Omental fat pad (tissue), 4 donors: ENCODE measurements around the gene PLEKHG2. TPM values are rescaled to one million over a fixed set of nuclear protein-coding genes. Genes with fewer than 3 reads are reported as not detected.

Experiments
- ATAC-seq: fragments of 150-250 bp; one replicate; pipeline ENCODE4 v1.9.1; 2016; ENCODE audit warnings: mild to moderate bottlenecking, moderate library complexity; ENCODE audit not compliant: low FRiP score
- DNase-seq: peaks from one replicate; pipeline ENCODE4 v3.0.0-alpha.2; 2019; ENCODE audit warnings: low spot score
- total RNA-seq, 4 donors: library from RNA; depleted of rRNA; stranded (reverse); fragments of >200 nt; gene quantifications; one replicate each; pipeline ENCODE4 v1.1.0, GENCODE V29; 2016
- TF ChIP-seq, protein P1 (sequence below), 3 donors: fragments of 450-650 bp; IDR thresholded peaks; one replicate each; pipeline ENCODE4 v1.5.1; 2016 to 2017; ENCODE audit warnings: antibody characterized with exemption in 3 of 3, mild to moderate bottlenecking in 3 of 3, moderate library complexity in 2 of 3

The PLEKHG2 gene
- total RNA-seq, 4 donors from 2014 or later = 16.5 to 35.3 (median 21.4) TPM

DNA sequence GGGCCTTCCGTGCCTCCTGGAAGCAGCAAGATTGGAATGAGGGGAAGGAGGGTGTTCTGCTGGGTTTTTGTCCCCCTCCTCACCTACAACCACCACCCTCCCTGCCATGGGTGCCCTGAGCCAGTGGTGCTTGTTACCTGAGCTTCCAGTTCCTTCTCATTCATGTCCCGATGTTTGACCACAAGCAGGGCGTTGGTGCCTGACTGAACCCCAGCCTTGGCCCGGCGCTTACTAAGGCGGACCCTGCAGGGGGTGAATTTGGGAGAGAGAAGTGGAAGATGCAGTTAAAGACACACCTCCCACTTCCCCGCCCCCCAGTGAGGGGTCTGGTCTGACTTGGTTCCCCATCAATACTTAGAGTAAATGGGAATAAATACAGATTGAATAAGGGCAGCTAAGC, 25.9 kb upstream of the PLEKHG2 start:
- TF ChIP-seq, protein P1, sequence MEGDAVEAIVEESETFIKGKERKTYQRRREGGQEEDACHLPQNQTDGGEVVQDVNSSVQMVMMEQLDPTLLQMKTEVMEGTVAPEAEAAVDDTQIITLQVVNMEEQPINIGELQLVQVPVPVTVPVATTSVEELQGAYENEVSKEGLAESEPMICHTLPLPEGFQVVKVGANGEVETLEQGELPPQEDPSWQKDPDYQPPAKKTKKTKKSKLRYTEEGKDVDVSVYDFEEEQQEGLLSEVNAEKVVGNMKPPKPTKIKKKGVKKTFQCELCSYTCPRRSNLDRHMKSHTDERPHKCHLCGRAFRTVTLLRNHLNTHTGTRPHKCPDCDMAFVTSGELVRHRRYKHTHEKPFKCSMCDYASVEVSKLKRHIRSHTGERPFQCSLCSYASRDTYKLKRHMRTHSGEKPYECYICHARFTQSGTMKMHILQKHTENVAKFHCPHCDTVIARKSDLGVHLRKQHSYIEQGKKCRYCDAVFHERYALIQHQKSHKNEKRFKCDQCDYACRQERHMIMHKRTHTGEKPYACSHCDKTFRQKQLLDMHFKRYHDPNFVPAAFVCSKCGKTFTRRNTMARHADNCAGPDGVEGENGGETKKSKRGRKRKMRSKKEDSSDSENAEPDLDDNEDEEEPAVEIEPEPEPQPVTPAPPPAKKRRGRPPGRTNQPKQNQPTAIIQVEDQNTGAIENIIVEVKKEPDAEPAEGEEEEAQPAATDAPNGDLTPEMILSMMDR (IDR thresholded peaks at IDR 0.05) = no peak
- ATAC-seq (no peak), DNase-seq (no peak)

DNA sequence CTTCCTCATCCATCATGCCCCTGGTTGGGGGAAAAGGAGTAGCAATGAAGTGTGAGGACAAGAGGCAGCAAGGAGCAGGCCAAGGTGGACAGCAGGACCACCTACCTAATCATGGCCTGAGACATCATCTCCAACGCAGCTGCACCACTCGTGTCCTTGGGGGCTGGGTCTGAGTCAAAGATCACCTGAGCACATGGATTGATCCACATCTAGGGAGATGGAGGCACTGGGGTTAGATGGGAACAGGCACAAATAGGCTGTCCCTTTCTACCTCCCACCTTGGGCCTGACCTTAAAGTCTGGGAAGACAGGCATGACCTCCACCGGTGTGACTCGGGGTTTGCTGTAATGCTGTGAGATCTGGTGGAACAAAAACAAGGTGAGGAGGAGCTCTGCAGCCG, 23.8 kb upstream of the PLEKHG2 start:
- no peak for ATAC-seq
- TF ChIP-seq, protein P1 (IDR thresholded peaks at IDR 0.05) = no peak
- DNase-seq = no peak

DNA sequence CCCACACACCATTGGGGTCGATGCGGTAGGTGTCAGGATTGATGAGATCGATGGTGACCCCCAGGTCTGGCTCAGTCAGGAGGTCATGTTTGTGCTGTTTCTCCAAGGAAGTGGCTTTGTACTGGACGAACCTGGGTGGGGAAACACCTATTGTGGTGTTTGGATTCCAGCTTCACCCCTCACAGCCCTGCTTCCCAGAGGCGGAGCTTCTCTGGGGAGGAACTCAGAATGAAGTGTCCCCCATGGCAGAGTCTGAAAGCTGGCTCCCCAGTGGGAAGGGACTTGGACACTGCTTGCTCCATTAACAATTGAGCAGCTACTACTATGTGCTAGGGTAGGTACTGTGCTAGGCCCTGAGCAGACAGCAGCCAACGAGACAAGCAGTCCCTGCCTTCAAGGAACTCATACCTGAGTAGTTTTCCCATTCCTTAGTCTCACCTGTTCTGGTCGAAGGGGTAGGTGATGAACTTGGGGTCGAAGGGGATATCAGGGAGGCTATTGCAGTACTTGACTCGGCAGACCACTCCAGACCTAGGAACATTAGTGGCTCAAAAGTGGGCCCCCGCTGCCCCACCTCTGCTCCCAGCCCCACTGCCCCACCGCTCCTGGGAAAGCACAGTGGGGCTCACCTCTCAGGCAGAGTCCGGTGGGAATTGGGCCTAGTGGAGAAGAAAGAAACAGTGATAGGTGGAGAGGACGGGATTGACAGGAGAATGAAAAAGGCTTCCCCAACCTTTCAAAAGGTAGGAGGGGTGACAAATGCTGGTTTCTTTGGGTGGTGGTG, 22.6 kb upstream of the PLEKHG2 start:
- ATAC-seq (no peak), DNase-seq (no peak)
- TF ChIP-seq, protein P1 (IDR thresholded peaks at IDR 0.05) = no peak

DNA sequence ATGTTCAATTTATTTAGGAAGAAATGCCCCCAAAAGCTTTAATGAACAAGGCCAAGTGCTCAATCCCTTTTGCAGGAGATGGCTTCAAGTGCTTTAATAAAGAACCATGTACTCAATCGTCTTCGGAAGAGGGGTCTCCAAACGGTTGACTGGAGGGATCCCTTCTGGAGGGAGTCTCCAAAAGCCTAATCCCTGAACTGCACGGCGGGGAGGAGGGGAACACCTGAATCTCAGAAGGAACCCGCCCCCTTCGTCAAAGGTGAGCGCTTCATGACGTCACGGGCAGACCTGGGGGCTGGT, 22.1 kb upstream of the PLEKHG2 start:
- DNase-seq = no peak
- TF ChIP-seq, protein P1 (IDR thresholded peaks at IDR 0.05) = no peak
- ATAC-seq = peak; percentile 1

DNA sequence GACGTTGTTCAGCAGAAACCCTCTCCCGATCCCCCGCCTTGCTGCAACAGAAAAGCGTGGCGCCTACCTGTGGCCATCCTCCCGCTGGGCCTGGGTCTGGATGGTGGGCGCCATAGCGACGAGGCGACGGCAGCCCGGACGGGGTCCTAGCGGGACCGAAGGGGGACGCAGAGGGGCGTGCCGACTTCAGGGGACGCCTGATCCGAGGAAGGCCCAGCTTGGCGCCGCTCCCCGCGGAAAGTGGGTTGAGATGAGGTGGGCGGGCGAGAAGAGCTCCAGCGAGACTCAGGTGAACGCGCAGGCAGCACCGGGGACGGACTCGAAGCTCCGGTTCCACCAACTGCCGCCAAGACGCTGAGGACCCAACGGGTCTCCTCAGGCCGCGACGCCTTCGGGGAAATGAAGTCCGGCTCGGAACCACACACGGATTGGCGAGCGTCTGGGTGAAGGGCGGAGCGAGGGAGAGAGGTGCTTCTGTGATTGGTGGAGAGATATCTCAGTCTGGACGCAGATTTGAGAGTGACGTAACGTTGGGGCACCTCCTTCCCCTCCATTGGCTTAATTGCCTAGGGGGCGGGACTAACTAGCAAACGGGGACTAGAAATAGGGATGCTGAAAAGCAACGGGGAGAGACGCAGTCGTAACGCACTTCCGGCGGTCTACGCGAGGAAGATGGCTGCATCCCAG, 21.6 kb upstream of the PLEKHG2 start, which contains the start of the genes MED29 and PAF1:
MED29 (plus strand) TSS at position 628 of the 687 bp plus-strand sequence; CDS start at position 673, 45 bp downstream.
PAF1 (minus strand) TSS at position 356 of the 687 bp plus-strand sequence; CDS start at position 114, 242 bp downstream.
- peak; percentile 93 for ATAC-seq
- TF ChIP-seq, protein P1 (IDR thresholded peaks at IDR 0.05) = no peak

DNA sequence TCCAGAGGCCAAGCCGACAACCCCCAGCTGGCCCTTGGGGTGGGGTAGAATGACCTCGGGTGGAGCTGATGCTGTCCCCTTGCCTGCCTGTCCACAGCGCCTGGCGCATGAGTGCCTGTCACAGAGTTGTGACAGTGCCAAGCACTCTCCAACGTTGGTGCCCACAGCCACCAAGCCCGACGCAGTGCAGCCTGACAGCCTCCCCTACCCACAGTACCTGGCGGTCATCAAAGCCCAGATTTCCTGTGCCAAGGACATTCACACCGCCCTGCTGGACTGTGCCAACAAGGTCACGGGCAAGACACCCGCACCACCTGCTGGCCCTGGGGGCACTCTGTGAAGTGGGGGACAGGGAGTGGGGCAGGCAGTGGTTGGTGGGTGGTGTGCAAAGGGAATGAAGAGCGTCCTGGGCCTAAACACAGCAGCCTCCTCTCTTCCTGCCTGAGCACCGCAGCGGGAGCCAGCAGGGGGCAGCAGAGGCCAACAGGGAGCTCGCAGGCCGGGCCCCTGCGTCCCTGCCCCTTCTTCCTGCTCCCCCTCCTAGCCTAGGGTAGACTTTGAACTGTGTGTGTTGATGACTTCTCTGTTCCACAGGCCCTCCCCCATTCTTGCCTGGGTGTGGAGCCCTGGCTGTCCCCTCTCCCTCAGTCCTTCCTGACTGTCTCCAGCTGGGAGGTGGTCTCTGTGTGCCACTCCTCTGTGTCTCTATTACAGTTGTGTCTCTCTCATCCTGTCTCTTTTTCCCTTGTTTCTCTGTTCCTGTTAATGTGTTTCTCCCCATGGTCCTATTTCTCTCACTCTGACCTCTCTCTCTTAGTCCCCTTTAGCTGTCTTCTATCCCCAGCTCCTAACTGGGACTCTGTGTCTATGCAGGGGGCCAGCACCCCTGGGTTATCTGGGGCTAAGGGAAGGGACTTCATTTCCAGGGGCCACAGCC, 14.8 kb upstream of the PLEKHG2 start:
- TF ChIP-seq, protein P1 (IDR thresholded peaks at IDR 0.05) = peak in 2 of 3 donors; percentile 30 to 56
- ATAC-seq (peak; percentile 58), DNase-seq (peak; percentile 95)

More for the DNA sequence above, 21.6 kb upstream of the PLEKHG2 start, which contains the start of the genes MED29 and PAF1:
- no peak for DNase-seq
